H9 (cell line): ENCODE results near the gene ZNF281. TPM values are rescaled to one million over a fixed set of nuclear protein-coding genes. Genes with fewer than 3 reads are reported as not detected.

Experiments used
- DNase-seq: peaks from one replicate; pipeline ENCODE4 v3.0.0-alpha.2; 2017
- H2AFZ ChIP-seq: one replicate; pipeline ENCODE4 v1.6.1; 2013; ENCODE audit warnings: mild to moderate bottlenecking, low read length, control low read depth, moderate library complexity
- H2AK5ac ChIP-seq: 2 replicates; pipeline ENCODE4 v1.6.1; 2013; ENCODE audit warnings: low read length, control low read depth, mixed read lengths; ENCODE audit not compliant: insufficient read length
- H2BK120ac ChIP-seq: one replicate; pipeline ENCODE4 v1.6.1; 2013; ENCODE audit warnings: low read depth, mild to moderate bottlenecking, low read length, control low read depth, inconsistent platforms; ENCODE audit not compliant: poor library complexity, severe bottlenecking
- H2BK12ac ChIP-seq: 2 replicates; pipeline ENCODE4 v1.6.1; 2013; ENCODE audit warnings: low read length, control low read depth, mixed read lengths, low read depth; ENCODE audit not compliant: insufficient read length
- H2BK15ac ChIP-seq: 2 replicates; pipeline ENCODE4 v1.6.1; 2013; ENCODE audit warnings: low read depth, low read length, control low read depth
- H2BK20ac ChIP-seq: one replicate; pipeline ENCODE4 v1.6.1; 2013; ENCODE audit warnings: low read depth, mild to moderate bottlenecking, low read length, control low read depth, inconsistent platforms; ENCODE audit not compliant: poor library complexity, severe bottlenecking
- H2BK5ac ChIP-seq: 2 replicates; pipeline ENCODE4 v1.6.1; 2013; ENCODE audit warnings: low read length, control low read depth, mixed read lengths; ENCODE audit not compliant: insufficient read length
- H3K14ac ChIP-seq: 2 replicates; pipeline ENCODE4 v1.6.1; 2013; ENCODE audit warnings: low read length, control low read depth; ENCODE audit not compliant: insufficient read depth
- H3K18ac ChIP-seq: 2 replicates; pipeline ENCODE4 v1.6.1; 2013; ENCODE audit warnings: low read depth, mild to moderate bottlenecking, mixed read lengths, low read length, control low read depth; ENCODE audit not compliant: insufficient read length
- H3K23ac ChIP-seq: 2 replicates; pipeline ENCODE4 v1.6.1; 2013; ENCODE audit warnings: low read length, control low read depth, mixed read lengths, low read depth; ENCODE audit not compliant: insufficient read length
- H3K23me2 ChIP-seq: 2 replicates; pipeline ENCODE4 v1.6.1; 2013; ENCODE audit warnings: low read depth, mild to moderate bottlenecking, mixed read lengths, low read length, control low read depth; ENCODE audit not compliant: insufficient read length, poor library complexity, severe bottlenecking
- H3K27ac ChIP-seq: 2 replicates; pipeline ENCODE4 v1.5.1; 2013; ENCODE audit warnings: low read length, control low read depth, mixed read lengths, low read depth; ENCODE audit not compliant: insufficient read length
- H3K27me3 ChIP-seq: 2 replicates; pipeline ENCODE4 v1.6.1; 2013; ENCODE audit warnings: low read length, control low read depth, inconsistent platforms; ENCODE audit not compliant: insufficient read depth
- H3K4ac ChIP-seq: 2 replicates; pipeline ENCODE4 v1.6.1; 2013; ENCODE audit warnings: low read depth, mild to moderate bottlenecking, control low read depth, inconsistent platforms, low read length, moderate library complexity
- H3K4me1 ChIP-seq: 2 replicates; pipeline ENCODE4 v1.6.1; 2013; ENCODE audit warnings: low read length, control low read depth, inconsistent platforms; ENCODE audit not compliant: insufficient read depth
- H3K4me2 ChIP-seq: 2 replicates; pipeline ENCODE4 v1.6.1; 2013; ENCODE audit warnings: low read length, control low read depth, mixed read lengths; ENCODE audit not compliant: insufficient read length, insufficient read depth
- H3K56ac ChIP-seq: 2 replicates; pipeline ENCODE4 v1.6.1; 2013; ENCODE audit warnings: low read depth, mild to moderate bottlenecking, mixed read lengths, low read length, control low read depth; ENCODE audit not compliant: insufficient read length
- H3K79me1 ChIP-seq: 2 replicates; pipeline ENCODE4 v1.6.1; 2013; ENCODE audit warnings: low read depth, mild to moderate bottlenecking, moderate library complexity, low read length, control low read depth, inconsistent platforms; ENCODE audit not compliant: insufficient read depth, poor library complexity, severe bottlenecking
- H3K79me2 ChIP-seq: 2 replicates; pipeline ENCODE4 v1.6.1; 2013; ENCODE audit warnings: low read length, control low read depth, inconsistent platforms; ENCODE audit not compliant: insufficient read depth
- H3K9ac ChIP-seq: 2 replicates; pipeline ENCODE4 v1.6.1; 2013; ENCODE audit warnings: low read length, control low read depth, mixed read lengths; ENCODE audit not compliant: insufficient read length; ENCODE audit errors: extremely low read depth
- H3K9me3 ChIP-seq: one replicate; pipeline ENCODE4 v1.6.1; 2013; ENCODE audit warnings: low read depth, low read length, inconsistent platforms; ENCODE audit not compliant: control insufficient read depth
- H3T11ph ChIP-seq: one replicate; pipeline ENCODE4 v1.6.1; 2013; ENCODE audit warnings: mild to moderate bottlenecking, low read length, control low read depth, inconsistent platforms
- H4K20me1 ChIP-seq: one replicate; pipeline ENCODE4 v1.6.1; 2013; ENCODE audit not compliant: control insufficient read depth, insufficient read length, insufficient read depth
- H4K5ac ChIP-seq: 2 replicates; pipeline ENCODE4 v1.6.1; 2013; ENCODE audit warnings: low read depth, mild to moderate bottlenecking, mixed read lengths, low read length, control low read depth; ENCODE audit not compliant: insufficient read length
- H4K8ac ChIP-seq: replicated peaks from 2 replicates; pipeline ENCODE4 v1.6.1; 2013; ENCODE audit warnings: low read length, control low read depth, mixed read lengths, low read depth; ENCODE audit not compliant: insufficient read length
- H4K91ac ChIP-seq: 2 replicates; pipeline ENCODE4 v1.6.1; 2013; ENCODE audit warnings: low read depth, mild to moderate bottlenecking, moderate library complexity, mixed read lengths, low read length, control low read depth; ENCODE audit not compliant: insufficient read length
- H3K27ac Mint-ChIP-seq, 3 experiments: 2 replicates in 2 of 3; 3 replicates in 1 of 3; pipeline ENCODE4 v1.8.0; 2020 to 2021; ENCODE audit warnings: mixed read lengths in 3 of 3, mild to moderate bottlenecking in 1 of 3, moderate library complexity in 1 of 3
- H3K27me3 Mint-ChIP-seq: 2 replicates; pipeline ENCODE4 v1.8.0; 2021; ENCODE audit warnings: low read depth, mild to moderate bottlenecking, moderate library complexity, mixed read lengths
- H3K36me3 Mint-ChIP-seq, 3 experiments: 2 replicates in 2 of 3; 3 replicates in 1 of 3; pipeline ENCODE4 v1.8.0; 2020 to 2021; ENCODE audit warnings: low read depth in 3 of 3, mixed read lengths in 3 of 3; ENCODE audit not compliant: insufficient read depth in 1 of 3
- H3K4me1 Mint-ChIP-seq, 2 experiments: 2 replicates each; pipeline ENCODE4 v1.8.0; 2020; ENCODE audit warnings: mixed read lengths in 2 of 2
- H3K4me3 Mint-ChIP-seq, 2 experiments: 2 replicates in 1 of 2; 3 replicates in 1 of 2; pipeline ENCODE4 v1.8.0; 2020 to 2021; ENCODE audit warnings: mild to moderate bottlenecking in 2 of 2, mixed read lengths in 2 of 2, moderate library complexity in 1 of 2
- H3K9me3 Mint-ChIP-seq, 2 experiments: 2 replicates in 1 of 2; 3 replicates in 1 of 2; pipeline ENCODE4 v1.8.0; 2020; ENCODE audit warnings: mild to moderate bottlenecking in 2 of 2, mixed read lengths in 2 of 2, moderate library complexity in 1 of 2
- WGBS: extraction: QIAGEN DNeasy Blood & Tissue Kit; methylation state at CpG from one replicate; pipeline ENCODE4 v1.1.7; 2013; ENCODE audit warnings: missing lambda C conversion rate, low lambda C conversion rate, mixed read lengths; ENCODE audit not compliant: insufficient read length; ENCODE audit errors: extremely low coverage; 5-methylcytosine and 5-hydroxymethylcytosine counted together
- total RNA-seq: library from RNA; stranded (reverse); gene quantifications from 2 replicates; pipeline ENCODE4 v1.2.1, GENCODE V29; 2021
- TF ChIP-seq, protein P1 (sequence below): fragments of 200-600 bp; sonication (generic); conservative IDR thresholded peaks from 3 replicates; pipeline ENCODE4 v1.8.0; 2021; ENCODE audit warnings: antibody characterized with exemption, mild to moderate bottlenecking

ZNF281 gene
- total RNA-seq, 1 experiment from 2014 or later, result 75.2 TPM

DNA sequence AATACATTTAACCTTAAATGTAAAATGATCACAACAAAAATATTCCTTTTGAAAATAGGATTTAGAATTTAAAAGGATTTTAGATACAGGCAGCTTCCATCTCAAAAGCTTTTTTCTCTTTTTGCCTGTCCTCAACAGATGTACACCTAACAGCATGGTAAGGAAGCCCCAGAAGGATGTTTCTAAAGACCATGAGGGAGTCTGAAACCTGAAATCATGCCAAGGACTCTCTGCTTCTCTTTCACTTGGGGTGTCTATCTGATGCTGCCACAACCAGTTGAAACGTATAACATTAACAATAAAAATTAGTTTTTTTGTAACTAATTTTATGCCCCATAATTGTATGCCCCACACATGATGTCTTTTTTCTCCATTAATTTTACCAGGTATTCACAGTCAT lies 5.4 kb upstream of the ZNF281 start:
- Histone ChIP-seq H4K20me1 (no peaks in the 10 kb centered on the region), H3K9ac (no peak overlapping the region), H3K56ac (no peak overlapping the region), H3K79me2 (peaks cover 9% of the 10 kb centered on the region; the same call in 1 of the 2 replicates), H4K91ac (no peak overlapping the region), H2BK5ac (no peak overlapping the region), H2BK12ac (no peak overlapping the region), H3K27ac (no peak overlapping the region), H3K14ac (no peak overlapping the region), H3K9me3 (no peaks in the 10 kb centered on the region), H4K5ac (no peak overlapping the region), H3K4me2 (no peak overlapping the region), H3K27me3 (no peaks in the 10 kb centered on the region), H3K79me1 (no peaks in the 10 kb centered on the region), H3K4ac (no peak overlapping the region), H2AFZ (no peak overlapping the region), H2BK15ac (no peak overlapping the region), H3T11ph (no peak overlapping the region), H2AK5ac (no peak overlapping the region), H4K8ac (no peak overlapping the region), H3K23ac (no peak overlapping the region), H3K18ac (no peak overlapping the region), H3K4me1 (no peaks in the 10 kb centered on the region; the same call in 1 of the 2 replicates), H2BK20ac (no peak overlapping the region), H2BK120ac (no peak overlapping the region), H3K23me2 (peaks cover 15% of the 10 kb centered on the region)
- peaks cover 17 to 38% (median 23%) of the 10 kb centered on the region in 3 experiments; a peak in 6 of 7 replicates for H3K36me3 Mint-ChIP-seq
- peak overlapping the region in 1 of 2 experiments; percentile 5; a peak in 1 of 5 replicates for H3K4me3 Mint-ChIP-seq
- no CpG with 5 or more reads among the region's 1 CpG for WGBS
- peaks cover 29 to 38% of the 10 kb centered on the region in 2 experiments for H3K4me1 Mint-ChIP-seq
- peak overlapping the region in 1 of 3 experiments; percentile 81; a peak in 3 of 7 replicates for H3K27ac Mint-ChIP-seq
- no peaks in the 10 kb centered on the region; a peak in 1 of 5 replicates for H3K9me3 Mint-ChIP-seq
- H3K27me3 Mint-ChIP-seq, result no peaks in the 10 kb centered on the region
- TF ChIP-seq, protein P1, sequence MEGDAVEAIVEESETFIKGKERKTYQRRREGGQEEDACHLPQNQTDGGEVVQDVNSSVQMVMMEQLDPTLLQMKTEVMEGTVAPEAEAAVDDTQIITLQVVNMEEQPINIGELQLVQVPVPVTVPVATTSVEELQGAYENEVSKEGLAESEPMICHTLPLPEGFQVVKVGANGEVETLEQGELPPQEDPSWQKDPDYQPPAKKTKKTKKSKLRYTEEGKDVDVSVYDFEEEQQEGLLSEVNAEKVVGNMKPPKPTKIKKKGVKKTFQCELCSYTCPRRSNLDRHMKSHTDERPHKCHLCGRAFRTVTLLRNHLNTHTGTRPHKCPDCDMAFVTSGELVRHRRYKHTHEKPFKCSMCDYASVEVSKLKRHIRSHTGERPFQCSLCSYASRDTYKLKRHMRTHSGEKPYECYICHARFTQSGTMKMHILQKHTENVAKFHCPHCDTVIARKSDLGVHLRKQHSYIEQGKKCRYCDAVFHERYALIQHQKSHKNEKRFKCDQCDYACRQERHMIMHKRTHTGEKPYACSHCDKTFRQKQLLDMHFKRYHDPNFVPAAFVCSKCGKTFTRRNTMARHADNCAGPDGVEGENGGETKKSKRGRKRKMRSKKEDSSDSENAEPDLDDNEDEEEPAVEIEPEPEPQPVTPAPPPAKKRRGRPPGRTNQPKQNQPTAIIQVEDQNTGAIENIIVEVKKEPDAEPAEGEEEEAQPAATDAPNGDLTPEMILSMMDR, result no peak
- DNase-seq, result no peak
